Mucosa of descending colon (tissue), 3 donors: ENCODE results near the gene CST6. TPM values are rescaled to one million over a fixed set of nuclear protein-coding genes. Genes with fewer than 3 reads are reported as not detected.

Source experiments
- ATAC-seq: fragments of 200-7000 bp; cut with Tn5 transposase; one replicate; pipeline ENCODE4 v1.9.1; 2020; ENCODE audit warnings: mild to moderate bottlenecking, moderate library complexity
- DNase-seq, 3 donors: peaks; one replicate each; pipeline ENCODE4 v3.0.0-alpha.2; 2020
- H3K36me3 ChIP-seq: fragments of 200-600 bp; one replicate; pipeline ENCODE4 v1.8.0; 2021; ENCODE audit warnings: low read depth, mild to moderate bottlenecking
- H3K4me1 ChIP-seq: fragments of 200-600 bp; one replicate; pipeline ENCODE4 v1.8.0; 2021; ENCODE audit warnings: low read depth, mild to moderate bottlenecking
- H3K4me3 ChIP-seq: fragments of 200-600 bp; one replicate; pipeline ENCODE4 v1.8.0; 2021; ENCODE audit warnings: mild to moderate bottlenecking
- H3K9me3 ChIP-seq: fragments of 200-600 bp; one replicate; pipeline ENCODE4 v1.8.0; 2021; ENCODE audit warnings: mild to moderate bottlenecking
- CTCF ChIP-seq: fragments of 200-600 bp; IDR thresholded peaks from one replicate; pipeline ENCODE4 v1.8.0; 2022; ENCODE audit warnings: antibody characterized with exemption, mild to moderate bottlenecking
- intact Hi-C, 2 donors: fragments of 100-400 bp; cut with DNase I in 1 of 2; cut with micrococcal nuclease in 1 of 2; formaldehyde crosslinking; loops; one replicate each; pipeline versions ENCODE4 v1.11.0 to v1.11.1; 2022; cut with DNase I, micrococcal nuclease
- total RNA-seq, 3 donors: library from RNA; stranded (reverse); fragmentation: NEBNext Ultra II Directional in 2 of 3; extraction: Animal tissue kit (Norgen Biotek cat#: 25700) in 2 of 3; gene quantifications; one replicate each; pipeline versions ENCODE4 v1.2.1 to v1.2.4, GENCODE V29; 2021 to 2023
- donor health status: DM: no; HTN: no; CAD: no; lungs with moderate emphysema.
- donor health status: DM: no; HTN: no; CAD: no.
- donor health status: DM: no; HTN: yes; CAD: no.

The CST6 gene
- total RNA-seq, 3 donors from 2014 or later, result not detected

DNA sequence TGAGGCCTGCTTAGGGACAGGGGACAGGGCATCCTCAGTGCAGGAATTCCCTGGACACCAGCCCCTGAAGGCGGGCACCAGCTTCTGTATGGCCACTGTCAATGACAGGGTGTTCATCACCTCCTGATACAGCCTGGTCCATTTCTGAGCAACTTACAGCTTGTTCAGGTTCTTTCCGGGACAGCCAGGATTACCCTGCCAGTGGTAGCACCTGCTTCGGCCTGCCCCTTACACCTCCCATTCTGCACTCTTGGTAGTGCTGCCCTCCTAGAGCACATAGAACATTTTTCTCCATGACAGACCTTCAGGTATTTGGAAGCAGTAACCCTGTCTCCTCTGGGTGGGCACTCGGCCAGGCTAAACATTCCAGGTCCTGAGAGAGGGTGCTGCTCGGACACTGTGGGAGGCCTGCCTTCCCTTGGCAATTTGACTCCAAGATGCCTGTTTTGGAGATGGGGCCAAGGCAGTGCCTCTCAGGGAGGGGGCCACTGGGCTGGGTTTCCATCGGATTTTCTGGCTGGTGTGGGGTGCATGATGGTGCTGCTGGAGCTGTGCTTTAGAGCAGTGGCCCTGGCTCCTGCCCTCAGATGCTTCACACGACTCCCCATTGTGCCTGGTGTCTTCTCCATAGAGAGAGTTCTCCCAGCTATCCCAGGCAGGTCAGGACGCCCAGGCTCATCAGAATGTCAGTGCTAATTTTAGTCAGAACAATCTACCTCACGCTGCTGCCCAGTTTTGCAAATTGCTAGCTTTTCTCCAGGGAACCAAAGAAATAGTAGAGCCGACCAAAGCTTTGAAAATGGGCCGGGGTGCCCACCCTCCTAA lies 35.9 kb downstream of the CST6 start:
- H3K4me3 ChIP-seq, result no peak overlapping the region
- no peak for TF ChIP-seq CTCF
- no peaks in the 10 kb centered on the region for H3K36me3 ChIP-seq
- DNase-seq (no peak), ATAC-seq (no peak)
- H3K9me3 ChIP-seq, result no peaks in the 10 kb centered on the region
- intact Hi-C loops, result no loop called here
- peaks cover 11% of the 10 kb centered on the region for H3K4me1 ChIP-seq

- H3K36me3 ChIP-seq, result no peaks in the 10 kb centered on the region
- no peak within 1 kb of the TSS for H3K4me3 ChIP-seq
- intact Hi-C loops, result no loop called here
- DNase-seq, result no peak
- TF ChIP-seq CTCF, result no peak
- H3K9me3 ChIP-seq, result no peaks in the 10 kb centered on the region
- H3K4me1 ChIP-seq, result peaks cover 21% of the 10 kb centered on the region
- ATAC-seq, result no peak
Observed at GRCh38 chr11:66048547-66049323, 36.9 kb downstream of the CST6 start, which contains the start of gene GAL3ST3. GAL3ST3 (minus strand) TSS chr11:66049161; CDS start chr11:66045415, 3,746 bp downstream.

GRCh38 chr11:66050581-66051231 lies 38.9 kb downstream of the CST6 start:
- H3K36me3 ChIP-seq, result peaks cover 8% of the 10 kb centered on the region
- intact Hi-C loops, result no loop called here
- peaks cover 21% of the 10 kb centered on the region for H3K4me1 ChIP-seq
- H3K9me3 ChIP-seq, result no peaks in the 10 kb centered on the region
- DNase-seq (no peak), ATAC-seq (no peak)
- no peak overlapping the region for H3K4me3 ChIP-seq
- TF ChIP-seq CTCF, result no peak

DNA sequence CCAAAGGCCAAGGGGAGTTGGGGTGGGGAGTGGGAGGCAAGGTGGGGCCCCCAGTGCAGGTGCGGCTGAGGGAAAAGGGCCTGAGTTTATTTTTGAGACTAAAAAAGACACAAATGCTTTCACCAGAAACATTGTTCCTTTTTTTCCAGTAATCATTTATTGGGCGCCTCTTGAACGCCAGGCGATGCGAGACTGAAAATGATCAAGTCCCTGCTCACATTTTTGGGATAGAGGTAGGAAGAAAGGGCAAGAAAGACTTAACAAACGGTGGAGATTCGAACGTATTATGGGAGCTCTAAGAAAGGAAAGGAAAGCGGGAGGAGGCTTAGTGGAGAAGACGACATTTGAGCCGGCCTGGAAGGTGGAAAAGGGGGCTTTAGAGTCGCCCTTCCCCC lies 39.6 kb downstream of the CST6 start:
- ATAC-seq (no peak), DNase-seq (no peak)
- H3K36me3 ChIP-seq, result peaks cover 8% of the 10 kb centered on the region
- TF ChIP-seq CTCF, result no peak
- no peak overlapping the region for H3K4me3 ChIP-seq
- no peaks in the 10 kb centered on the region for H3K9me3 ChIP-seq
- peaks cover 21% of the 10 kb centered on the region for H3K4me1 ChIP-seq
- intact Hi-C loops, result no loop called here

GRCh38 chr11:66051766-66052663 lies 40.2 kb downstream of the CST6 start, which contains the start of gene SF3B2:
SF3B2 (plus strand) TSS chr11:66052364; CDS start chr11:66052385, 21 bp downstream.
- intact Hi-C loops, result no loop called here
- Histone ChIP-seq H3K9me3 (no peaks in the 10 kb centered on the region), H3K4me1 (peaks cover 21% of the 10 kb centered on the region), H3K4me3 (peak within 1 kb of the TSS; percentile 51), H3K36me3 (peaks cover 12% of the 10 kb centered on the region)
- no peak for TF ChIP-seq CTCF
- DNase-seq, result peak; percentile 97 to 99 (median 98)
- ATAC-seq, result peak; percentile 97
